Measurements from ENCODE around the gene THG1L. TPM values are rescaled to one million over a fixed set of nuclear protein-coding genes. Genes with fewer than 3 reads are reported as not detected.

Gene THG1L
- total and polyA plus RNA-seq, 2 of the 13 experiments (the other 11 are each of a cell fraction or from before 2014, with no cell fraction given) = 16.6 to 17.2 TPM

DNA sequence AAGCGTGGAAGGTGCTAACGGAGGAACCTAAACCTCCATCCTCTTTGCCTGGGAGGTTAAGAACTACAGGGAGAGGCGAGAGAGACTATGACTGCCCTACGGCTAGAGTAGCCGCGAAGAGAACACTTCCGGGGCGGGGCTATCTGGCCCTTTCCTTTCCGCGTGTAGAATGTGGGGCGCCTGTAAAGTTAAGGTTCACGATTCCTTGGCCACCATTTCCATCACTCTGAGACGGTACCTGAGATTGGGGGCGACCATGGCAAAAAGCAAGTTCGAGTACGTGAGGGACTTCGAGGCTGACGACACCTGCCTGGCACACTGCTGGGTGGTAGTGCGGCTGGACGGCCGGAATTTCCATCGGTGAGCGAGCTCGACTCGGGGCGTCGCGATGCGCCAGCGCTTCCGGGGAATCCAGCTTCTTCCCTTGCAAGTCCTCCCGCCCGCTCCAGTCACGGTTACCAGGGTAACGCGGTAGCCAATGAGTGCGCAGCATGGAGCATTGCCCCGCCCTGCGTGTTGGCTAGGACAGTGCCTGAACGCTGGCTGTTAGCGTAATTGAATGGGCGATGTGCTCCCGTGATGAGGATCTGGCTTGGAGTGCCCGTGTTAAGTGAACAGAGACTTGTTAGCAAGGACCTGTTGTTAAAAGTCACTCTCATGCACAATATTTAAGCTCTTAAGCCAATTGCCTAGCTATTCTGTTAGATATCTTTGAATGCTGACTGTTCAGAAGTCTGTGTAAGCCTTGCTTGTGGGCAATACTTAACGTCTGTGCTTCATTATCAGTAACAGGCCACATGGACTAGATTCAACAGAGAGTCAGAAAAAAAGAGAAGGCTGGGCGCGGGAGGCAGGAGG is at the start of gene THG1L (continued):
- TF ChIP-seq ZFP41 (CRISPR knock-in tag; IDR thresholded peaks at IDR 0.05; ENCODE audit: borderline replicate concordance) (peak; percentile 80; the same call in 1 of the 2 replicates), ZSCAN12 (CRISPR knock-in tag; IDR thresholded peaks at IDR 0.05) (0 out of 2 replicates have a peak, but pooled peaks have one; percentile 22), TCF7L2 (IDR thresholded peaks at IDR 0.05; ENCODE audit: low read depth, low read length) (no peak), NR2C2 (CRISPR knock-in tag; IDR thresholded peaks at IDR 0.05; ENCODE audit: borderline replicate concordance) (peak; percentile 94), ZNF678 (CRISPR knock-in tag; IDR thresholded peaks at IDR 0.05) (no peak), NFKB2 (CRISPR knock-in tag; IDR thresholded peaks at IDR 0.05; ENCODE audit: borderline replicate concordance) (peak; percentile 96), GPN1 (CRISPR knock-in tag; IDR thresholded peaks at IDR 0.05; ENCODE audit: borderline replicate concordance) (no peak), SALL1 (CRISPR knock-in tag; IDR thresholded peaks at IDR 0.05) (peak; percentile 92), NPAS2 (CRISPR knock-in tag; IDR thresholded peaks at IDR 0.05; ENCODE audit: borderline replicate concordance) (no peak), KAT8 (CRISPR knock-in tag; IDR thresholded peaks at IDR 0.05) (peak; percentile 94), ZNF326 (CRISPR knock-in tag; IDR thresholded peaks at IDR 0.05; ENCODE audit: borderline replicate concordance) (no peak), ZBTB38 (CRISPR knock-in tag; IDR thresholded peaks at IDR 0.05) (peak; percentile 78; the same call in 1 of the 2 replicates), ZFP36L1 (CRISPR knock-in tag; IDR thresholded peaks at IDR 0.05) (no peak; the same call in 1 of the 2 replicates), ZNF567 (CRISPR knock-in tag; IDR thresholded peaks at IDR 0.05; ENCODE audit: borderline replicate concordance) (peak; percentile 94; the same call in 1 of the 2 replicates), THAP11 (CRISPR knock-in tag; IDR thresholded peaks at IDR 0.05) (peak; percentile 94), BCL3 (CRISPR knock-in tag; IDR thresholded peaks at IDR 0.05) (peak; percentile 82), ZBED4 (CRISPR knock-in tag; IDR thresholded peaks at IDR 0.05; ENCODE audit: borderline replicate concordance) (no peak), IRX3 (CRISPR knock-in tag; IDR thresholded peaks at IDR 0.05; ENCODE audit: borderline replicate concordance, low read depth) (0 out of 2 replicates have a peak, but pooled peaks have one; percentile 33), MIER2 (CRISPR knock-in tag; IDR thresholded peaks at IDR 0.05) (0 out of 2 replicates have a peak, but pooled peaks have one; percentile 23), ZIK1 (CRISPR knock-in tag; IDR thresholded peaks at IDR 0.05; ENCODE audit: borderline replicate concordance, low read depth) (peak; percentile 73; the same call in 1 of the 2 replicates)
- TF ChIP-seq, protein P1, sequence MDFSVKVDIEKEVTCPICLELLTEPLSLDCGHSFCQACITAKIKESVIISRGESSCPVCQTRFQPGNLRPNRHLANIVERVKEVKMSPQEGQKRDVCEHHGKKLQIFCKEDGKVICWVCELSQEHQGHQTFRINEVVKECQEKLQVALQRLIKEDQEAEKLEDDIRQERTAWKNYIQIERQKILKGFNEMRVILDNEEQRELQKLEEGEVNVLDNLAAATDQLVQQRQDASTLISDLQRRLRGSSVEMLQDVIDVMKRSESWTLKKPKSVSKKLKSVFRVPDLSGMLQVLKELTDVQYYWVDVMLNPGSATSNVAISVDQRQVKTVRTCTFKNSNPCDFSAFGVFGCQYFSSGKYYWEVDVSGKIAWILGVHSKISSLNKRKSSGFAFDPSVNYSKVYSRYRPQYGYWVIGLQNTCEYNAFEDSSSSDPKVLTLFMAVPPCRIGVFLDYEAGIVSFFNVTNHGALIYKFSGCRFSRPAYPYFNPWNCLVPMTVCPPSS (IDR thresholded peaks at IDR 0.05) = no peak

Measured in HepG2 (cell line).